ENCODE results near the gene BZW1. TPM values are rescaled to one million over a fixed set of nuclear protein-coding genes. Genes with fewer than 3 reads are reported as not detected.
A peak's percentile ranks its signal among the peaks of the same experiment; 100 is the strongest.

BZW1 gene
- total and polyA plus RNA-seq, 4 donors = 63.0 to 189 (median 161) TPM

DNA sequence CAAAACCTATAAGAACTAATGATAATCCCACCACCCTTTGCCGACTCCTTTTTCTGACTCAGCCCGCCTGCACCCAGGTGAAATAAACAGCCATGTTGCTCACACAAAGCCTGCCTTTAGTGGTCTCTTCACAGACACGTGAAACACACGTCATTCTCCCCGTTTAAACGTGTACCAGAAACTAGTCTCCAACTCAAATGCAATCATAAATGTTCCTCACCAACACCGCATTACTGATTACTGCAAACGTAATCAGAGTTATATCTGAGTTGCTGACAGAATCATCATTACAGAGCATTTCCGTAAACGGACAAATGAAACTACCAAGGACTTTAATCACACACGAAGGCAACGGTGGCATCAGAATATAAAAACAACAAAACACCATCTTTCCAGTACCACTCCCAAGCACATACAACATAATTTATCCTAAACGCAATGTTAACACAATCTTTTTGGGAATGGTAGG is 50.9 kb downstream of the BZW1 start:
- H3K9ac ChIP-seq (ENCODE audit: low read depth in 1 of 2, low read length in 2 of 2) = peak overlapping the region; percentile 99 to 100
- peak overlapping the region; percentile 100 for H3K27ac ChIP-seq (ENCODE audit: low read depth in 1 of 2, low read length in 2 of 2)
- TF ChIP-seq YY1 (IDR thresholded peaks at IDR 0.05) = peak; percentile 52
- no peak for TF ChIP-seq HNF4A (conservative IDR thresholded peaks at IDR 0.05)
- TF ChIP-seq, protein P1, sequence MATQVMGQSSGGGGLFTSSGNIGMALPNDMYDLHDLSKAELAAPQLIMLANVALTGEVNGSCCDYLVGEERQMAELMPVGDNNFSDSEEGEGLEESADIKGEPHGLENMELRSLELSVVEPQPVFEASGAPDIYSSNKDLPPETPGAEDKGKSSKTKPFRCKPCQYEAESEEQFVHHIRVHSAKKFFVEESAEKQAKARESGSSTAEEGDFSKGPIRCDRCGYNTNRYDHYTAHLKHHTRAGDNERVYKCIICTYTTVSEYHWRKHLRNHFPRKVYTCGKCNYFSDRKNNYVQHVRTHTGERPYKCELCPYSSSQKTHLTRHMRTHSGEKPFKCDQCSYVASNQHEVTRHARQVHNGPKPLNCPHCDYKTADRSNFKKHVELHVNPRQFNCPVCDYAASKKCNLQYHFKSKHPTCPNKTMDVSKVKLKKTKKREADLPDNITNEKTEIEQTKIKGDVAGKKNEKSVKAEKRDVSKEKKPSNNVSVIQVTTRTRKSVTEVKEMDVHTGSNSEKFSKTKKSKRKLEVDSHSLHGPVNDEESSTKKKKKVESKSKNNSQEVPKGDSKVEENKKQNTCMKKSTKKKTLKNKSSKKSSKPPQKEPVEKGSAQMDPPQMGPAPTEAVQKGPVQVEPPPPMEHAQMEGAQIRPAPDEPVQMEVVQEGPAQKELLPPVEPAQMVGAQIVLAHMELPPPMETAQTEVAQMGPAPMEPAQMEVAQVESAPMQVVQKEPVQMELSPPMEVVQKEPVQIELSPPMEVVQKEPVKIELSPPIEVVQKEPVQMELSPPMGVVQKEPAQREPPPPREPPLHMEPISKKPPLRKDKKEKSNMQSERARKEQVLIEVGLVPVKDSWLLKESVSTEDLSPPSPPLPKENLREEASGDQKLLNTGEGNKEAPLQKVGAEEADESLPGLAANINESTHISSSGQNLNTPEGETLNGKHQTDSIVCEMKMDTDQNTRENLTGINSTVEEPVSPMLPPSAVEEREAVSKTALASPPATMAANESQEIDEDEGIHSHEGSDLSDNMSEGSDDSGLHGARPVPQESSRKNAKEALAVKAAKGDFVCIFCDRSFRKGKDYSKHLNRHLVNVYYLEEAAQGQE (IDR thresholded peaks at IDR 0.05) = peak; percentile 23
- peak overlapping the region; percentile 71 to 100 (median 89) for H3K4me3 ChIP-seq (ENCODE audit: low read depth in 1 of 3, low read length in 3 of 3)
- DNase-seq (ENCODE audit: low spot score) = no peak
- no peaks in the 10 kb centered on the region for H3K27me3 ChIP-seq (ENCODE audit: control insufficient read depth in 4 of 4, insufficient read depth in 4 of 4, low read length in 3 of 4)
- peaks cover 0 to 24% (median 16%) of the 10 kb centered on the region in 4 donors for H3K36me3 ChIP-seq (ENCODE audit: control insufficient read depth in 4 of 4, insufficient read depth in 3 of 4, low read depth in 1 of 4, low read length in 3 of 4)
- WGBS = under 1% methylated on average over 13 of the region's 13 CpGs
- no peaks in the 10 kb centered on the region for H3K9me3 ChIP-seq (ENCODE audit: control insufficient read depth in 4 of 4, low read length in 3 of 4)
- H3K4me1 ChIP-seq (ENCODE audit: control insufficient read depth in 4 of 4, insufficient read depth in 4 of 4, low read length in 3 of 4) = peaks cover 2 to 43% (median 31%) of the 10 kb centered on the region in 4 donors

DNA sequence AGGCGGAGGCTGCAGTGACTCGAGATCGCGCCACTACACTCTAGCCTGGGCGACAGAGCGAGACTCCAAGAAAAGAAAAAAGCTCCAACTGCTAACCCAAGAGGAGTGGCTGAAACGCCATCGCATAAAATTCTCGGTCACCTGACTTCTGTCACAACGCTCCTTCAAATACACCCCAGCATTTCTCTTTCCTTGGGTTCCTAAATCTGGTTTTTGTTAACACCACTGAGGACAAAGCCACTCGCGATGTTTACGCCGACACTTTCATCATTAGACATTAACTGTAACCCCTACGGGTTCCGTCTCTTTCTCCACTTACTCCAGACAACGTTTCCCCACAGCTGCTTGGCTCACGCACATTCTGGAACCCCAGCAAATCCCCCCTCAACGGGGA is 52.1 kb downstream of the BZW1 start:
- Histone ChIP-seq H3K27me3 (ENCODE audit: control insufficient read depth in 4 of 4, insufficient read depth in 4 of 4, low read length in 3 of 4) (no peaks in the 10 kb centered on the region), H3K27ac (ENCODE audit: low read depth in 1 of 2, low read length in 2 of 2) (peak overlapping the region; percentile 100), H3K9ac (ENCODE audit: low read depth in 1 of 2, low read length in 2 of 2) (peak overlapping the region; percentile 99 to 100), H3K4me3 (ENCODE audit: low read depth in 1 of 3, low read length in 3 of 3) (peak overlapping the region; percentile 71 to 100 (median 89)), H3K36me3 (ENCODE audit: control insufficient read depth in 4 of 4, insufficient read depth in 3 of 4, low read depth in 1 of 4, low read length in 3 of 4) (peaks cover 0 to 12% (median 7%) of the 10 kb centered on the region in 4 donors), H3K4me1 (ENCODE audit: control insufficient read depth in 4 of 4, insufficient read depth in 4 of 4, low read length in 3 of 4) (peaks cover 2 to 39% (median 28%) of the 10 kb centered on the region in 4 donors), H3K9me3 (ENCODE audit: control insufficient read depth in 4 of 4, low read length in 3 of 4) (no peaks in the 10 kb centered on the region)
- peak; percentile 55 for DNase-seq (ENCODE audit: low spot score)
- TF ChIP-seq, protein P1 (IDR thresholded peaks at IDR 0.05) = no peak
- TF ChIP-seq FOXA2 (IDR thresholded peaks at IDR 0.05) (no peak), EGR1 (IDR thresholded peaks at IDR 0.05; ENCODE audit: low read depth in 2 of 2) (no peak), SP1 (IDR thresholded peaks at IDR 0.05) (no peak), JUND (IDR thresholded peaks at IDR 0.05) (no peak), HNF4G (IDR thresholded peaks at IDR 0.05) (no peak), HNF4A (conservative IDR thresholded peaks at IDR 0.05) (no peak), TAF1 (conservative IDR thresholded peaks at IDR 0.05) (no peak), RAD21 (IDR thresholded peaks at IDR 0.05) (no peak), RXRA (IDR thresholded peaks at IDR 0.05) (no peak), YY1 (IDR thresholded peaks at IDR 0.05) (no peak), NR2F2 (IDR thresholded peaks at IDR 0.05) (no peak), FOXA1 (IDR thresholded peaks at IDR 0.05) (no peak), GABPA (IDR thresholded peaks at IDR 0.05 in 1 of 2, conservative IDR thresholded peaks at IDR 0.05 in 1 of 2) (no peak)
- TF ChIP-seq, protein P2, sequence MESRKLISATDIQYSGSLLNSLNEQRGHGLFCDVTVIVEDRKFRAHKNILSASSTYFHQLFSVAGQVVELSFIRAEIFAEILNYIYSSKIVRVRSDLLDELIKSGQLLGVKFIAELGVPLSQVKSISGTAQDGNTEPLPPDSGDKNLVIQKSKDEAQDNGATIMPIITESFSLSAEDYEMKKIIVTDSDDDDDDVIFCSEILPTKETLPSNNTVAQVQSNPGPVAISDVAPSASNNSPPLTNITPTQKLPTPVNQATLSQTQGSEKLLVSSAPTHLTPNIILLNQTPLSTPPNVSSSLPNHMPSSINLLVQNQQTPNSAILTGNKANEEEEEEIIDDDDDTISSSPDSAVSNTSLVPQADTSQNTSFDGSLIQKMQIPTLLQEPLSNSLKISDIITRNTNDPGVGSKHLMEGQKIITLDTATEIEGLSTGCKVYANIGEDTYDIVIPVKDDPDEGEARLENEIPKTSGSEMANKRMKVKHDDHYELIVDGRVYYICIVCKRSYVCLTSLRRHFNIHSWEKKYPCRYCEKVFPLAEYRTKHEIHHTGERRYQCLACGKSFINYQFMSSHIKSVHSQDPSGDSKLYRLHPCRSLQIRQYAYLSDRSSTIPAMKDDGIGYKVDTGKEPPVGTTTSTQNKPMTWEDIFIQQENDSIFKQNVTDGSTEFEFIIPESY (IDR thresholded peaks at IDR 0.05) = no peak
- TF ChIP-seq, protein P3, sequence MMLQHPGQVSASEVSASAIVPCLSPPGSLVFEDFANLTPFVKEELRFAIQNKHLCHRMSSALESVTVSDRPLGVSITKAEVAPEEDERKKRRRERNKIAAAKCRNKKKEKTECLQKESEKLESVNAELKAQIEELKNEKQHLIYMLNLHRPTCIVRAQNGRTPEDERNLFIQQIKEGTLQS (IDR thresholded peaks at IDR 0.05) = no peak
- TF ChIP-seq, protein P4, sequence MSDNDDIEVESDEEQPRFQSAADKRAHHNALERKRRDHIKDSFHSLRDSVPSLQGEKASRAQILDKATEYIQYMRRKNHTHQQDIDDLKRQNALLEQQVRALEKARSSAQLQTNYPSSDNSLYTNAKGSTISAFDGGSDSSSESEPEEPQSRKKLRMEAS (IDR thresholded peaks at IDR 0.05) = no peak
- TF ChIP-seq, protein P5, sequence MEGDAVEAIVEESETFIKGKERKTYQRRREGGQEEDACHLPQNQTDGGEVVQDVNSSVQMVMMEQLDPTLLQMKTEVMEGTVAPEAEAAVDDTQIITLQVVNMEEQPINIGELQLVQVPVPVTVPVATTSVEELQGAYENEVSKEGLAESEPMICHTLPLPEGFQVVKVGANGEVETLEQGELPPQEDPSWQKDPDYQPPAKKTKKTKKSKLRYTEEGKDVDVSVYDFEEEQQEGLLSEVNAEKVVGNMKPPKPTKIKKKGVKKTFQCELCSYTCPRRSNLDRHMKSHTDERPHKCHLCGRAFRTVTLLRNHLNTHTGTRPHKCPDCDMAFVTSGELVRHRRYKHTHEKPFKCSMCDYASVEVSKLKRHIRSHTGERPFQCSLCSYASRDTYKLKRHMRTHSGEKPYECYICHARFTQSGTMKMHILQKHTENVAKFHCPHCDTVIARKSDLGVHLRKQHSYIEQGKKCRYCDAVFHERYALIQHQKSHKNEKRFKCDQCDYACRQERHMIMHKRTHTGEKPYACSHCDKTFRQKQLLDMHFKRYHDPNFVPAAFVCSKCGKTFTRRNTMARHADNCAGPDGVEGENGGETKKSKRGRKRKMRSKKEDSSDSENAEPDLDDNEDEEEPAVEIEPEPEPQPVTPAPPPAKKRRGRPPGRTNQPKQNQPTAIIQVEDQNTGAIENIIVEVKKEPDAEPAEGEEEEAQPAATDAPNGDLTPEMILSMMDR (IDR thresholded peaks at IDR 0.05; ENCODE audit: low read depth, low read length, missing input control) = no peak
- under 1% methylated on average over 19 of the region's 19 CpGs for WGBS

Data from liver (tissue), 9 donors.